GM19240 (cell line): ENCODE data around the gene DYNLT5.
"Not testable (repeated sequence)": the region's sequence is repeated elsewhere in the genome, so short reads cannot be mapped to it uniquely, and the experiment has no call there.

Experiments
- DNase-seq: peaks from one replicate; pipeline ENCODE4 v3.0.0; 2011; ENCODE audit warnings: low spot score; ENCODE audit not compliant: insufficient read length

The DYNLT5 gene, protein sequence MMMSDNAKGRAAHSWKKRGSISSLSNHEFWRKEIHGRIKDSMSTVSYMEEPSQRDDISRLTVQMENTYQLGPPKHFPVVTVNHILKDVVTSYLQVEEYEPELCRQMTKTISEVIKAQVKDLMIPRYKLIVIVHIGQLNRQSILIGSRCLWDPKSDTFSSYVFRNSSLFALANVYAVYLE

DNA sequence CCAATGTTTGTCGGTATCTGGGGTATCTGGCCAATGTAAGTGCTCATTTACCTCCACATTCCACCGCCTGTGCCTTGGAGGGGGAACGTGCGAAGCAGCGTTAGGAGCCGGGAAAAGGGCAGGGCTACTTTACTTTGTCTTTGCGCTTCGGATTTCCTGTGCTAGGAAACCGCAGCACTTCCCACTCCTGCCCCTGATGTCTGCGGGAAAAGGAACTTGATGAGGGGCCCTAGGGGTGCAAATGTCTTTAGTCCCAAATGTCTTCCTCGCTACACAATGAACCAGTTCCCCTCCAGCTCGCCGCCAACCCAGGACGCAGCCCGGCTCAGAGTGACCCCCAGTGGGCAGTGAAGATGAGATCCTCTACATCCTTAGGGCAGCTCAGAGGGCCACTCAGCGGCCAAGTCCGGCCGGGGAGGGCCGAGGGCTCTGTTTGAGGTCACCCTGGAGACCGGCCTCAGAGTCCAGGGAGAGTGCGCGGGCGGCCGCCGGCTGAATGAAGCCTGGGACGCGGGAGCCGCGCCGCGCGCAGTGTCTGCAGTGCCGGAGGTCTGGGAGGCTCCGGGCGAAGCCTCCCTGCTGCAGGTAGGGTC, at the start of gene DYNLT5:
Gene DYNLT5, plus strand, starts transcription at position 460 of the 593 bp plus-strand sequence. CDS start 2,200 bp downstream, outside the sequence.
- DNase-seq: no peak

DNA sequence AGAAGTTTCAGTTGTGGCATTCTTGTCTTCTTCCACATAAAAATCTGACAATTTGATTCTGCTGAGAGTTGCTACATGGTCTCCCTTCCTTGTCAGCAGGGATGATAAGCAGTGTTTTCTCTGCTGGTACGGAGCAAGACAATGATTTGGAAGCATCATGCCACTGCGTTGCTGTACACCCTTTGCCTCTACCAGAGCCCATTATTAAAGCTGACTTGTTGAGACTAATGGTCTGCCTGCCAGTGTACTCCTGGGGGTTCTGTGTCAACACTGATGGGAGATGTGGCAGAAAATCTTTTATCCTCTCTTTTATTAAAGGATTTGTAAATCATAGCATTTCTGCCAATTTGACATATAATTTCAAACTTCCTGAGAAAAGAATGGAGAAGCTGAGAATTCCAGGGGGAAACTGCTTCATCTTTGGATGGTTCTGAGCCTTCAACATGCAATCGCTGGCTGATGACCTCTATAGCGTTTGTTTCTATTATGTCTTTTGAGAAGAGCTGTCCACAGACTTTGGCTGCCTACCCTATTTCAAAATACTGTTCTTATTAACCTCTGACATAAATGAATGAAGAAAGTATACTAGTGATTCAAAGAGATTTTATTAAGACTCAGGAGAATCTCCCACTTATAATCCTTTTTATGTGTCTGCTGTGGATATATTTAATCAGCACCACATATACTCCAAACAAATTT, 47.9 kb upstream of the DYNLT5 start:
- DNase-seq: no peak

DNA sequence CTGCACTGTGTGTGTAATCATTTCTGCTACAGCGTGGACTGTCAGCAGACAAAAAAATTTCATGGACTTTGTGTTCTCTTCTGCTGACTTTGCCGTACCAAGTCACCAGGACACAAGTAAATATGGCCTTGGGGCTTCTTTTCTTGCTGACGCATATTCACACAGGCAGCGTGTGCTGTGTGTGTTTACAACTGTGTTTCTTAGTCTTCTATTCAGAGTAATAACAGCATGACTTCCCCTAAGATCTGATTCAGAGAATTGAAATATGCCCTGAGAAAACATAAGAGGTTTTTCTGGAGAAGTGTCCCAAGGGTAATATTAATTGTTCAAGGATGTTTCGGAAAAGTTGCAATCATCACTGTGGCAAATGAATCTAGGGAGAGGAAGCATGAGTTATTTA, 47.1 kb upstream of the DYNLT5 start:
- DNase-seq: no peak

DNA sequence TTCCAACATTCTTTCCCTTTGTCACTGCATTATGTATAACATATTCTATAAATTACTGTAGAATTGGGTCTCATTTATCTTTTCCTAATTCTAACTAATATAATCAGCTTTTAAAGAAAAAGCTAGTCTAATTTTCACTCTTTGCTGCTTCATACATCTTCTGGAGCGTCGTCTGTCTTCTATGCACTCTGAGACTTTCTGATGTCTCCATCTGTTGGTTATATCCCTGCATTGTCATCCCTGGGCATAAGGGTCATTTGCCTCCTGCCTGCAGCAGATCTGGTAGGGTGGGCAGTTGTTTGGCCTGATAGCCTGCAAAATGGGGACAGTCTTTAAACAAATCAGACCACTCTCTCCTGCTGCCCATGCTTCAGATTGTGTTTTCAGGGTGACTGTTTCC, 40.8 kb upstream of the DYNLT5 start:
- DNase-seq: no peak

DNA sequence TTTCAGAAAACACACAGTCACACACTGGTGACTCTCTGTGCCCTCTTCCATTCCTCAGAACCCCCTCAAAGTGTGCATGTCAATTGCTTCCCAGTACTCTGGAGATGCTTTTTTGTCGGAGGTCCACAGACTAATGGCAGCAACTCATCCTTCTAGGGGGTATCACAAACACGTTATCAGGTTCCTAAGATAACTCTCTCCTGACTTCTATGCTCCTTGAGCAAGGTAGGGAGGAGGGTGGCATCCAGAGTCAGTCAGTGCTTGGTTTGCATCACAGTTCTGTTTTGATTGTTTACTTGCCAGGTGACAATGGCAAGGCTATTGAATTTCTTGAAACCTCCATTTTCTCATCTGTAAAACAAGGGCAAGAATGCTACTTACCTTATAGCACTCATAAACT, 39.4 kb upstream of the DYNLT5 start:
- DNase-seq: no peak

DNA sequence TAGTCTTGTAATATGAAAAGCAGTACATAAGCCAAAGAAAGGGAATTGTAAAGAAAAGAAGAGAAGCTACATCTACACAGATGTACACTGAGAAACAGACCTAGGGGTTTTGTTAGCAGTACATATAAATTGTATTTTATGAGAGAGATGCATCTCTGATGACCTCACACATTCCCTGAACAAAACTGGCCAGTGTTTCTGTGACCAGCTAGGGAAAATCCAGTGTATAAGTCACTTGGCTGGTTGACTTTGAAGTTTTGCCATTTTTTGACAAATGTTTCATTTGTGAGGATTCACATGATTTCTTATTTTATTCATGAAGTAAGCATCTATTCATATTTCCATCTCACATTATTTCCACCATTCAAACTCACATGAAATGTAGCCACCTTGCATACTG, 28.3 kb upstream of the DYNLT5 start:
- no peak for DNase-seq

DNA sequence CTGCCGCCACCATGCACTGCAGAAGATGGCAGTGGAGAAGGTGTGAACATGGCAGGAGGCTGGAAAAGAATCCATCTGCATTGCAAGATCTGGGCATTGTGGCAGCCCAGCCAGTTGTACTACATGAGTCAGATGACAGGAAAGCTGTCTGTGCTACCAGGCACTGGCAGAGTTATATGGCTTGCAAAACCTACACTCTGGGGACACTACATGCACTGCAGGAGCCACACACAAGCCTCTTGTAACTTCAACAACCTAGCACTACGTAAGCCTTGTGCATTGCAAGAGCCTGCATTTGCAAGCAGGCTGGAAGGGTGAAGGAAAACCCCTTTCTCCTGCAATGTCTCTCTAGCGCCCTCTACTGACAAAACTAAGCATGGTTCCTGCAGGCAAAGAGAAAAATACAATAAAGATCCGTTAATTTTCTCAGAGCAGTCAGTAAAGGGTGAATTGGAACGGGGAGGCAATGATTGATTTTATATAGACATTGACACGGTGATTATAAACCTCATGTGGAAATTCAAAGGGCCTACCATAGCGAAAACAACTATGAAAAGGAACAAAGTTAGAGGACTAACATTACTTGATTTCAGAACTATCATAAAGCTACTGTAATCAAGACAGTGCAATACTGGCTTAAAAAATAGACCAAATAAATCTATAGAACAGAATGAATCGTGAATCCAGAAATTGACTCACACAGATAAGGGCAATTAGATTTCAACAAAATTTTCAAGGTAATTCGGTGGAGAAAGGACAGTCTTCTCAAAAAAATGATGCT, 26.2 kb upstream of the DYNLT5 start:
- DNase-seq: no peak

DNA sequence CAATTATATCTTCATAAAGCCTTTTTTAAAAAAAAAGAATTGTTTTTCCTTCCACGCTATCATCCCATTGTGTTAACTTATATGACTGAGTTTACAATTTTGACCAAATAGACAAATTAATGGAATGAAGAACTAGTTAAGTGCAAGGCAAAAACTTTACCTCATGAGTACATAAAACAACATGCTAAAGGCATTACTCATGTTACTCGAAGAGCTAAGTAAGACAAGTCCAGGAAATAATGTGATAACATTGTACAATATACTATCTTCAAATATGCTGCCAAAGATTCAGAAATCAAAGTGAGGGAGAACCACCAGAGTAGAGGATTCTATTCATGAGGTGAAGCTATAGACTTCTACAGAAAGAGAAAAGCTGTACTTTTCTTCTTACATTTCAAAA, 24.2 kb upstream of the DYNLT5 start:
- DNase-seq: no peak

DNA sequence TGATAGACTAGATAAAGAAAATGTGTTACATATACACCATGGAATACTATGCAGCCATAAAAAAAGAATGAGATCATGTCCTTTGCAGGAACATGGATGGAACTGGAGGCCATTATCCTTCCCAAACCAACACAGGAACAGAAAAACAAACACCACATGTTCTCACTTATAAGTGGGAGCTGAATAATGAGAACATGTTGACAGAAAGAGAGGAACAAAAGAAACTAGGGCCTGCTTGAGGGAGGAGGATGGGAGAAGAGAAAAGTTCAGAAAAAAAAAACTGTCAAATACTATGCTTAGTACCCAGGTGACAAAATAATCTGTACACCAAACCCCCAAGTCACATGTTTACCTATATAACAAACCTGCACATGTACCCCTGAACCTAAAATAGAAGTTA, 23.5 kb upstream of the DYNLT5 start:
- not testable (repeated sequence) for DNase-seq

DNA sequence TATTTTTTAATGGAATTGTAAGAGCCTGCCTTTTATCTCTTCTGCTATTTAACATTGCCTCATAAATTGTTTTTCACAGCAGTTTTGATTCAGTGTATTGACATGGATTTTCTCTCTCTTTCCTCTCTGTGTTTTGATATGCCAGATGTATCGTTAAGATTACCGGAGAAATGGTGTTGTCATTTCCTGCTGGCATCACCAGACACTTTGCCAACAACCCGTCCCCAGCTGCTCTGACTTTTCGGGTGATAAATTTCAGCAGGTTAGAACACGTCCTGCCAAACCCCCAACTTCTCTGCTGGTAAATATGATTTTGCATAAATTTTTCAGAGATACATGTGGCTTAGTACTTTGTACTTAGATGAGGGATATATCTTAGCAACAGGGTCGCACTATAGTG, 23.1 kb upstream of the DYNLT5 start:
- no peak for DNase-seq

DNA sequence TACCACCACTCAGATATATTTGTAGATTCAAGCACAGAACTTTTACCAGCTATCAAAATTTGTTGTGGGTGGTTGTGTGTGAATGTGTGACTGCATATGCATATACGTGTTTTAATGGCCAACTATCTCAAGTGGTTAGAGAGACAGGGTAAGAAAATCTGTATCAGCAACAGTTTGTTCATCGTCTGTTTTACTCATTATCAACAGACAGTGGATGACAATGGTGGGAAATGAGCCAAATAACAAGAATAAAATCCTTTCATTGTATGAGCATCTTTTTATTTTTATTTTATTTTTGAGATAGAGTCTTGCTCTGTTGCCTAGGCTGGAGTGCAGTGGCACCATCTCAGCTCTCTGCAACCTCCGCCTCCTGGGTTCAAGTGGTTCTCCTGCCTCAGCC, 22.7 kb upstream of the DYNLT5 start:
- no peak for DNase-seq

DNA sequence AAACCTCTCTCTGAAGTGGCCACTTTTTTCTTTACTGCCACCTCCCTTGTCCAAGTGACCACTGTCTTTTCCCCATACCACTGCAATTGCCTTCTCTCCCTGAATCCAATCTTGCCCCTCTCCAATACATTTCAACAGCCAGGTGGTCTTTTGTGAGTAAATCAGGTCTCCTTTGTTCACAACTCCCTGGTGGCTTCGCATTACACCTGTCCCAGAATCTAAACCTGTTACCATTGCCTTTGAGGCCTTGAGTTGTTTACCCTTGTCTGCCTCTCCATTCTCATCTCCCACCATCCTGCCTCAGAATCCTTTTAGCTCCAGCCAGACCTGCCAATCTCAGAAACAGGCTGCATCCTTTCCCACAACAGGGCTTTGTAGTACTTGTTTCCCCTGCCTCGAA, 21.8 kb upstream of the DYNLT5 start:
- DNase-seq: no peak

DNA sequence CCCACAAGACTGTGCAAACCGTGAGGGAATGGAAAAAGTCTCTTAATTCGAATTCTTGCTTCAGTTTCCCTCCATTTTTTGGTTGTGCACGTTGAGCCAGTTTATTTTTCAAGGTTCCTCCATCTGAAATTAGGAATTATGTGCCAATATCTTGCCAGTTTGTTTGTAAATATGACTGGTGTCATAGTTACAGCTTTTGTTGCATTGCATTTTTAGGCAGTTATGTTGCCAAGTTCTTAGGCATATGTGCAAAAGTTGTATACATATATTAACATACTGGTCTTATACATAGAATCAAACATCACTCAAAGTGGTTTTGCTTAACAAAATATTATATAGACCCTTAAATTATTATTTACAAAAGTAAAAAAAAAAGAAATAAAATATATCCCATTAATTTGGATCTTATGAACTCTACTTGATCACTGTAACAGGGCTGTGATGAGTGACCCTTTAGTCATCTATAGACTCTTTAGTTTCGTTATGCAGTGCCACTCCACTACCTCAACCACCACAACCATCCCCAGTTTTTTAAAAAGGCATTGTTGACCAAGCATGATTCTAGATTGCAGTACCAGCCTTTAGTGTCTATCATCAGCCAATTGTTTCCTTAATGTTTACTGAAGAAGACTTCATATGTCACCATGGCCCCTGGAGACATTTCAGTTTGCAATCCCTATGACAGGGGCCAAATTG, 20.9 kb upstream of the DYNLT5 start:
- DNase-seq: no peak

DNA sequence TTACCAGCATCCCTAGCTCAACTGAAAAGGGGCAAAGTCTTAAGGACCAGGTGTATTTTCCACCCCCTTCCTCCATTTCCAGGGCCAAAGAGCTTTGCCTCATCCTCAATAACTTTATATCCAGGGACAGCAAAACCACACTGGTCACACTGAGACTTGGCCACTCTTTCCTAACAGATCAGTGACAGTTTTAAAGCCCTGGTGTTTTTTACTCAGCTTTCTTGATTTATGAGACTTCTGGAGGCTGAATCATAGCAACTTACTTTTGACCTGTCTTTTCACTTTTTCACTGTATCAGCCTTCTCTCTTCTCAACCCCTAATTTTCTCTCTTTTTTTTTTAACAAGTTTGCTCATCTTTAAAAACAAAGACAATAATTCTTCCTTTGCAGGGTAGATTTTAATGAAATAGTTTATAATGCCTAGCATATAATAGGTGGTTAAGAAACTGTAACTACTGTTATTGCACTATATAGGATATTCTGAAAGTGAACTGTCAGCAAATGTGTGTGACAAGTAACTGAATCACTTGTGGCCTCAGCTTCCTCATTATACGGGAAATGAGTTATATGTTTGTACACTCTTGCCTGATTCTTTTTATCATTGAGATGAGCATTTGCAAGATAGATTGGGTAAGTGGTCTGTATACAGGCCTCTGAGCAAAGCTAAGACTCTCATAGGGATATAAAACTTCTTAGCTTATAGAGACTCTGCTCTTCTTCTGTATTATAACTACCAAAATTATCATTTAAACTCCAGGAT, 19.7 kb upstream of the DYNLT5 start:
- no peak for DNase-seq

DNA sequence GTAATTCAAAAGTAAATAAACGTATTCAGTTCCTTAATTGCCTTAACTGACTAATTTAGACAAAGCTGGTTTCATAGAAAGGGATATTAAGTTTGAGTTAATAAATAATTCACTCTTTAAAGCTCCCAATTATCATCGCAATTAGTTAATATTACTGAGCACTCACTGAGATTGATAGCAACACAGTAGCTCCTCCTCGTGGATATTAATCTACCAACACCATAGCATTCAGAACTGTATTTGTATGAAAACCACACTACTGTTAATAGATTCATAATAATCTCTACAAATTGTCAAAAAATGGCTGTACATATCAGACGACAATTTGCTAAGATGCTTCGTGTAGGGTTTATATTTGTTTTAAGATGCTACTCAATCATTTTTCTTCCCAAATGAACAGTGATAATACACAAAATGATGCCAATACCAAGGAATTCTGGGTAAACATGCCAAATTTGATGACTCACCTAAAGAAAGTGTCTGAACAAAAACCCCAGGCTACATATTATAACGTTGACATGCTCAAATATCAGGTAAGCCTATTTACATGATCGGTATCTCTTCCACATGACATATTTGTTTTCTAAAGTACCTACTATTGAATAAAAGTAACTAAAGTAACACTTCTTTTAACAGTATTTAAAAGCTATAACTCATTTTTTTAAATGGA, 18.8 kb upstream of the DYNLT5 start:
- no peak for DNase-seq

DNA sequence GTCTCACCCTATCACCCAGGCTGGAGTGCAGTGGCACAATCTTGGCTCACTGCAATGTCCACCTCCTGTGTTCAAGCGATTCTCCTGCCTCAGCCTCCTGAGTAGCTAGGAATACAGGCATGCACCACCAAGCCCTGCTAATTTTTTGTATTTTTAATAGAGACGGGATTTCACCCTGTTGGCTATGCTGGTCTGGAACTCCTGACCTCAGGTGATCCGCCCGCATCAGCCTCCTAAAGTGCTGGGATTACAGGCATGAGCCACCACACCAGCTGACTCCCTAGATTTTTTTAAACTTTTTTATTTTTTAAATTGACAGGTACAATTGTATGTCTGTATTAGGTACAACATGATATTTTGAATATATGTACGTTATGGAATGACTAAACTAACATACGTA, 17.7 kb upstream of the DYNLT5 start:
- DNase-seq: not testable (repeated sequence)

DNA sequence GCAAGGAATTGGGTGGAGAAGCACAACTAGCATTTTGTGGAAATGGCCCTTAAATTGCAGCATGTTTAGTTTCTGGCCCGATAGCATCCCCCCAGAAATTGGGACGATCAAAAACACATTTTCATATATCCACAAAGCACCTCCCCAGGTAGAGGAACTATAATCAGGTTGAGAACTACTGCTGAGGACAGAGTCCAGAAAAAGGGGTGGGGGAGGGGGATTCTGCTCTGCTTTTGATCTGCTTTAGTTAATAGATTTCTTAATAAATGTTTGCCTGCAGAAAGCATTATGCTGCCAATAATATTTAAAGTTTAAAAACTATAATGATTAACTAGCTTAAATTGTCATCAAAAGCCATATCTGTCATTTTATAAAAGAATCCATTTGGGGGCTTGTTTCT, 14.4 kb upstream of the DYNLT5 start:
- no peak for DNase-seq

DNA sequence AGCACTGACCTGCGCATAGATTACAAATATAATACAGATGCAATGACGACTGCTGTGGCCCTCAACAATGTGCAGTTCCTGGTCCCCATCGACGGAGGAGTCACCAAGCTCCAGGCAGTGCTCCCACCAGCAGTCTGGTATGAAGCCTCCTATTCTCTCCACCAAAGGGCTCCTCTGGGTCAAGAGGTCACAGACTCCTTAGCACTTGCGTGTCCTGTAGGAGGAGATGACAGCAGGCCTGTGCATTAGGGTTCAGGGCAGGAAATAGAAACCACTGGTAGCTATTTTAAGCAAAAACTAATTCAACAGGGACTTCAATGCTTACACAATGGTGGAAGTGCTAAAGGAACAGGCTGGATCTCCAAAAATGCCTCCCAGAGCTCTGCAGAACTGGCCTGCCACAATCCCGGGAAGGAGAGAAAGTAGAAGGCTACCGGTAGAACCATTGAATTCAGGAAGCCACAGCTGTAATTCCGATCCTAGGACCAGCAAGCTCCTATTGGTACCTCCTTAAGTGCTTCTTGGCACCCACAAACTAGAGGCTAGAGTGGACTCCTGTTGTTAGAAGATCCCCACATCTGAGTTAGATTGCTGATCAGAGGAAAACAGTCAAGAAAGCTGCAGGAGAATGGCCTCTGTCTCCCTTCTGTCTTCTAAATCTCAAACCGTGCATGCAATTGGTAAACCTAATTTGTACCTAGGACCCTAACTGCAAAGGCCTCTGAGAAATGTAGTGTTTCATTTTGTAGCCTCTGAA, 12.7 kb upstream of the DYNLT5 start:
- DNase-seq: no peak

DNA sequence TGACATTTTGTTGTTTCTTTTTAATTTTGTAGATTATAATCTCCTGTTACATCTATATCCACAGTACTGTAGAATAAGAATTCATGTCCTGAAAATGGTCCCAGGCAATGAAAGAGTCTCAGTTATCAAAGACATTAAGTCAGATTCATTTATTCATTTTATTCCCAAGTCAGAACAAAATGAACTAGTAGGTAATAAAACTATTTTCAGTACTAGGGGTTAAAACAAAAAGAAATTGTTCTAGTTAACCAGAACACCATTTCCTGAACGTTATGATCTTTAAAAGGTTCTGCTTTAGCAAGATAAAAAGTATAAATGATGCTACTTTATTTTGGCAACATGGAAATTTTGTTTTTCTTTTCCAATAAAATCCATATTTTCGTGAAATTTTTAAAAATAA, 6.8 kb upstream of the DYNLT5 start:
- no peak for DNase-seq

DNA sequence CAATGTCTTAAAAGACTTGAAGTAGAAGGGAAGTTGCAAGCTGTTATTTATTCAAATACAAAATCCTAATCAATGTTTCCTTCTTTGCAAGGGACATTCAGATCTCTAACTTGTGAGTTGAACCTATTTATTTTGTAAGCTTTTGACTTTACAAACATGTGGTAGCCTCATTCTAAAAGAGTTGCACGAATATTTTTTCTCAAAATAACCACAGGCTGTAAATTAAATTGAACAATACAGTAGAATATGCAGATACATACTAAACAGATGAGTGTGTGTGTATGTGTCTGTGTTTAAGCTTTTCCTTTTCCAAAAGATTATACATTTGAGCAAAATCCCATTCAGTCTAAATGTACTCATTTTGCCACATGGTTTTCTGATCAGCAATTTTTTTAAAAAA, 4.8 kb upstream of the DYNLT5 start:
- no peak for DNase-seq
